GM18873 (cell line): Measurements from ENCODE around the gene MAN2A2.
"Not testable (repeated sequence)": the region's sequence is repeated elsewhere in the genome, so short reads cannot be mapped to it uniquely, and the experiment has no call there.

Experiments used
- ATAC-seq: cut with Tn5 transposase; IDR thresholded peaks from one replicate; pipeline ENCODE4 v1.9.1; 2021; ENCODE audit warnings: mild to moderate bottlenecking, moderate library complexity, moderate number of reproducible peaks; ENCODE audit not compliant: unreplicated experiment, low FRiP score

The MAN2A2 gene

GRCh38 chr15:90915216-90915807 lies 12.2 kb downstream of the MAN2A2 start:
- ATAC-seq, result no peak

GRCh38 chr15:90915808-90916440 lies 12.8 kb downstream of the MAN2A2 start:
- no peak for ATAC-seq

- no peak for ATAC-seq
These were observed 13.4 kb downstream of the MAN2A2 start for GRCh38 chr15:90916461-90916860.

- ATAC-seq, result no peak
These were observed 14.5 kb downstream of the MAN2A2 start for GRCh38 chr15:90917569-90917968.

GRCh38 chr15:90918034-90918788 lies 15.1 kb downstream of the MAN2A2 start:
- ATAC-seq, result no peak

GRCh38 chr15:90918835-90919234 lies 15.7 kb downstream of the MAN2A2 start:
- ATAC-seq, result no peak

GRCh38 chr15:90921887-90922286 lies 18.8 kb downstream of the MAN2A2 start:
- ATAC-seq, result no peak

GRCh38 chr15:90922712-90923322 lies 19.7 kb downstream of the MAN2A2 start:
- peak; percentile 80 for ATAC-seq

- ATAC-seq, result peak; percentile 62
These were observed 21.3 kb downstream of the MAN2A2 start for GRCh38 chr15:90924375-90924774.

- ATAC-seq, result not testable (repeated sequence)
These were observed 23.7 kb downstream of the MAN2A2 start for GRCh38 chr15:90926766-90927165.

GRCh38 chr15:90928106-90928505 lies 25.0 kb downstream of the MAN2A2 start:
- ATAC-seq, result not testable (repeated sequence)

- no peak for ATAC-seq
These were observed 26.3 kb downstream of the MAN2A2 start for GRCh38 chr15:90929246-90930019.

- ATAC-seq, result no peak
These were observed 27.9 kb downstream of the MAN2A2 start for GRCh38 chr15:90930861-90931574.

GRCh38 chr15:90931575-90931827 lies 28.4 kb downstream of the MAN2A2 start:
- ATAC-seq, result no peak

- ATAC-seq, result peak; percentile 48
These were observed 28.9 kb downstream of the MAN2A2 start, which contains the start of gene HDDC3 for GRCh38 chr15:90931828-90932659. Gene HDDC3, minus strand, starts transcription at chr15:90932549. Its CDS starts 9 bp downstream, at chr15:90932540.

- no peak for ATAC-seq
These were observed 29.5 kb downstream of the MAN2A2 start for GRCh38 chr15:90932660-90932991.

GRCh38 chr15:90933301-90933700 lies 30.2 kb downstream of the MAN2A2 start:
- no peak for ATAC-seq

- ATAC-seq, result no peak
These were observed 31.3 kb downstream of the MAN2A2 start for GRCh38 chr15:90934256-90934948.
